HepG2 (cell line): ENCODE data around the gene DTNB. TPM values are rescaled to one million over a fixed set of nuclear protein-coding genes. Genes with fewer than 3 reads are reported as not detected.

Experiments
- ATAC-seq: fragments of 200-7000 bp; cut with Tn5 transposase; 3 replicates; pipeline ENCODE4 v1.9.1; 2020; ENCODE audit warnings: mild to moderate bottlenecking, moderate library complexity
- BruUV-seq: library from RNA; stranded (reverse); fragments of 400-500 nt; replicated peaks from 2 replicates; lab custom pipeline; 2021; lab: Mats Ljungman, UMichigan
- CTCF ChIA-PET: fragments of 300-600 bp; formaldehyde crosslinking; extraction: SDS; loops from one replicate; lab custom pipeline; 2021; ENCODE audit warnings: low total read pairs, inconsistent platforms, low intra/inter-chr PET ratio; lab: Yijun Ruan, JAX
- POLR2A ChIA-PET: fragments of 350-600 bp; sonication (Branson Sonifier 250); formaldehyde crosslinking; loops from one replicate; lab custom pipeline; 2020; ENCODE audit warnings: antibody characterized with exemption, inconsistent platforms; lab: Yijun Ruan, JAX
- DNase-seq: peaks from one replicate; pipeline ENCODE4 v3.0.0-alpha.2; 2015; ENCODE audit warnings: low spot score
- FAIRE-seq: peaks from 3 replicates; lab custom pipeline; 2011; peaks lifted over from hg19 to GRCh38; lab: Jason Lieb, UNC
- H2AFZ ChIP-seq: one replicate; pipeline ENCODE4 v1.6.1; 2011; ENCODE audit warnings: low read length, inconsistent platforms
- H3K27ac ChIP-seq: fragments of 300-600 bp; 3 replicates; pipeline ENCODE4 v1.8.0; 2011; ENCODE audit warnings: mixed run types, mild to moderate bottlenecking, mixed read lengths, low read length, inconsistent platforms; ENCODE audit not compliant: insufficient read depth; ENCODE audit errors: extremely low read length
- H3K27me3 ChIP-seq, 2 experiments: fragments of 200-600 bp in 1 of 2; 2 replicates in 1 of 2; 3 replicates in 1 of 2; pipeline versions ENCODE4 v1.6.0 to v1.8.0; 2011; ENCODE audit warnings: low read length in 2 of 2, mild to moderate bottlenecking in 2 of 2, moderate library complexity in 2 of 2, inconsistent platforms in 1 of 2; ENCODE audit not compliant: insufficient read depth in 2 of 2, control insufficient read depth in 1 of 2
- H3K36me3 ChIP-seq, 2 experiments: fragments of 200-600 bp in 1 of 2; replicated peaks in 1 of 2; 2 replicates in 1 of 2; 3 replicates in 1 of 2; pipeline versions ENCODE4 v1.5.1 to v1.8.0; 2011; ENCODE audit warnings: low read length in 2 of 2, inconsistent platforms in 1 of 2; ENCODE audit not compliant: insufficient read depth in 2 of 2, control insufficient read depth in 1 of 2
- H3K4me1 ChIP-seq: 2 replicates; pipeline ENCODE4 v1.5.1; 2012; ENCODE audit warnings: low read length, inconsistent platforms; ENCODE audit not compliant: insufficient read depth
- H3K4me2 ChIP-seq: 2 replicates; pipeline ENCODE4 v1.6.0; 2011; ENCODE audit warnings: low read depth, low read length, inconsistent platforms
- H3K4me3 ChIP-seq, 3 experiments: fragments of 200-600 bp in 1 of 3; sonication (generic), shearing (Covaris generic) in 1 of 3; replicated peaks in 1 of 3; 2 replicates each; pipeline ENCODE4 v1.5.1; 2011 to 2016; ENCODE audit warnings: low read length in 3 of 3, inconsistent platforms in 2 of 3, low read depth in 2 of 3, mild to moderate bottlenecking in 2 of 3, control low read depth in 1 of 3, mixed read lengths in 1 of 3; ENCODE audit not compliant: insufficient read depth in 1 of 3
- H3K79me2 ChIP-seq: one replicate; pipeline ENCODE4 v1.6.1; 2011; ENCODE audit warnings: low read length, inconsistent platforms; ENCODE audit not compliant: insufficient read depth
- H3K9ac ChIP-seq: 2 replicates; pipeline ENCODE4 v1.6.0; 2011; ENCODE audit warnings: mild to moderate bottlenecking, low read depth, low read length, inconsistent platforms; ENCODE audit not compliant: insufficient read depth
- H3K9me3 ChIP-seq: 2 replicates; pipeline ENCODE4 v1.5.1; 2012; ENCODE audit warnings: mild to moderate bottlenecking, low read length
- H4K20me1 ChIP-seq: 2 replicates; pipeline ENCODE4 v1.6.0; 2011; ENCODE audit warnings: inconsistent platforms, mild to moderate bottlenecking, low read length, moderate library complexity; ENCODE audit not compliant: insufficient read depth
- CREB1 ChIP-seq, 2 experiments: fragments of 450-650 bp in 1 of 2; IDR thresholded peaks; 2 replicates each; pipeline ENCODE4 v1.6.1; 2016 to 2017; ENCODE audit warnings: control low read depth in 1 of 2, mild to moderate bottlenecking in 1 of 2, missing compliant biosample characterization in 1 of 2, missing genetic modification characterization in 1 of 2
- MEF2D ChIP-seq: sonication (generic); formaldehyde crosslinking; IDR thresholded peaks from 2 replicates; pipeline ENCODE4 v1.5.1; 2020; ENCODE audit warnings: mild to moderate bottlenecking, missing genetic modification reagents
- SMC3 ChIP-seq: IDR thresholded peaks from 2 replicates; pipeline ENCODE4 v1.6.1; 2011; ENCODE audit warnings: low read length, improper control_type of control experiment
- ZHX1 ChIP-seq: sonication (generic); formaldehyde crosslinking; IDR thresholded peaks from 2 replicates; pipeline ENCODE4 v1.8.1; 2022; ENCODE audit warnings: low read depth, mild to moderate bottlenecking, missing genetic modification reagents
- ZMYM3 ChIP-seq: sonication (generic); formaldehyde crosslinking; IDR thresholded peaks from 2 replicates; pipeline ENCODE4 v1.5.1; 2020; ENCODE audit warnings: mild to moderate bottlenecking, missing genetic modification reagents
- WGBS: methylation state at CpG from one replicate; pipeline ENCODE4 v1.1.6; 2017; ENCODE audit warnings: low lambda C conversion rate; 5-methylcytosine and 5-hydroxymethylcytosine counted together
- in situ Hi-C: cut with HindIII; loops from 2 replicates; pipeline ENCODE4 v1.10.0; 2017; ENCODE audit warnings: low pct_unique_long_range_greater_than_20kb; ENCODE audit not compliant: extremely low pct_ligation_motif_present
- intact Hi-C: fragments of 100-400 bp; cut with micrococcal nuclease; formaldehyde crosslinking; loops from one replicate; pipeline ENCODE4 v1.10.0; 2022; ENCODE audit not compliant: unreplicated experiment
- polyA plus RNA-seq, 8 experiments: library from polyadenylated mRNA; depleted of rRNA in 3 of 8; stranded (reverse) in 7 of 8; unstranded in 1 of 8; fragments of >200 nt; fragmentation: Illumina TruSeq in 4 of 8; extraction: Trizol in 4 of 8; gene quantifications; 2 replicates each; pipeline versions ENCODE4 v1.2.1 to v1.2.3, GENCODE V29; 2011 to 2016; ENCODE audit warnings: low read depth in 4 of 8, missing spikeins in 1 of 8, mixed read lengths in 1 of 8; ENCODE audit not compliant: insufficient read depth in 1 of 8
- total RNA-seq, 5 experiments: library from RNA; depleted of rRNA; stranded (reverse); fragments of >200 nt; fragmentation: Illumina TruSeq; extraction: Trizol; gene quantifications; 2 replicates each; pipeline ENCODE4 v1.2.3, GENCODE V29; 2016; ENCODE audit warnings: low read depth in 1 of 5
- TF ChIP-seq, protein P1 (sequence below): sonication (generic); formaldehyde crosslinking; IDR thresholded peaks from 2 replicates; pipeline ENCODE4 v1.8.0; 2022; ENCODE audit warnings: mild to moderate bottlenecking, missing genetic modification reagents; ENCODE audit not compliant: insufficient replicate concordance

The DTNB gene
- total and polyA plus RNA-seq, 2 of the 13 experiments (the other 11 are each of a cell fraction or from before 2014, with no cell fraction given): 14.4 to 23.9 TPM

DNA sequence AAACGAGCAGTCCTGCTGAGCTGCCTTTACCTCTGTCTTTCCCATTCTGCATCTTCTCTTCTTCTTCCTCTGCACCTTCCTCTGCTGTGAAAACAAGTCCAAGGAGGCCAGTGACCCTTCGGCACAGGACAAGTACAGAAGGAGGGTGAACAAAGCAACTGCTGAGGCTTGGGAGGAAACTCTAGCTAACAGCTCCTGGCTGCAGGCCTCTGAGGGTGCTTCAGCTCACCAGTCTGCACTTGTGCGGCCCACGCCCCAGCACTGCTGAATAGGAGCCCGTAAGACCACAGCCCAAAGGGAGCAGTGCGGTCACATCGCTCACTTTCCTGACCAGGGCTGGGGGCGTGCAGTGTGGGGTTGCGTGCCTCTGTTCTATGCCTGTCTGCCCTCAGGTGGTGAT lies 289.6 kb downstream of the DTNB start:
- Histone ChIP-seq H3K4me1 (no peaks in the 10 kb centered on the region), H4K20me1 (no peaks in the 10 kb centered on the region), H3K4me3 (no peak overlapping the region), H3K27ac (no peak overlapping the region), H3K79me2 (no peaks in the 10 kb centered on the region), H3K9ac (no peak overlapping the region), H2AFZ (no peak overlapping the region), H3K27me3 (no peaks in the 10 kb centered on the region), H3K36me3 (peaks cover 0 to 1% of the 10 kb centered on the region in 2 experiments; a peak in 1 of 5 replicates), H3K9me3 (no peaks in the 10 kb centered on the region), H3K4me2 (no peak overlapping the region)
- ChIA-PET POLR2A (no interaction called here), CTCF (no interaction called here)
- TF ChIP-seq SMC3 (no peak), ZHX1 (CRISPR knock-in tag) (no peak), ZMYM3 (CRISPR knock-in tag) (no peak), MEF2D (CRISPR knock-in tag) (no peak), CREB1 (IDR thresholded peaks at IDR 0.05) (no peak), CREB1 (CRISPR knock-in tag; IDR thresholded peaks at IDR 0.05) (no peak)
- TF ChIP-seq, protein P1, sequence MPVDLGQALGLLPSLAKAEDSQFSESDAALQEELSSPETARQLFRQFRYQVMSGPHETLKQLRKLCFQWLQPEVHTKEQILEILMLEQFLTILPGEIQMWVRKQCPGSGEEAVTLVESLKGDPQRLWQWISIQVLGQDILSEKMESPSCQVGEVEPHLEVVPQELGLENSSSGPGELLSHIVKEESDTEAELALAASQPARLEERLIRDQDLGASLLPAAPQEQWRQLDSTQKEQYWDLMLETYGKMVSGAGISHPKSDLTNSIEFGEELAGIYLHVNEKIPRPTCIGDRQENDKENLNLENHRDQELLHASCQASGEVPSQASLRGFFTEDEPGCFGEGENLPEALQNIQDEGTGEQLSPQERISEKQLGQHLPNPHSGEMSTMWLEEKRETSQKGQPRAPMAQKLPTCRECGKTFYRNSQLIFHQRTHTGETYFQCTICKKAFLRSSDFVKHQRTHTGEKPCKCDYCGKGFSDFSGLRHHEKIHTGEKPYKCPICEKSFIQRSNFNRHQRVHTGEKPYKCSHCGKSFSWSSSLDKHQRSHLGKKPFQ (CRISPR knock-in tag): no peak
- DNase-seq: no peak
- in situ Hi-C loops: no loop called here
- 98% methylated on average over 9 of the region's 9 CpGs for WGBS
- ATAC-seq: no peak
- no TSS peak for BruUV-seq
- intact Hi-C loops: no loop called here
- FAIRE-seq: no peak
